Measurements from ENCODE around the gene PPT1. TPM values are rescaled to one million over a fixed set of nuclear protein-coding genes. Genes with fewer than 3 reads are reported as not detected.
A peak's percentile ranks its signal among the peaks of the same experiment; 100 is the strongest.

The PPT1 gene
- total RNA-seq, 1 donor from 2014 or later, result 84.2 TPM

GRCh38 chr1:40076895-40077312 is 20.1 kb downstream of the PPT1 start:
- Histone ChIP-seq H3K4me1 (no peaks in the 10 kb centered on the region), H3K9me3 (no peaks in the 10 kb centered on the region), H3K4me3 (no peak overlapping the region), H3K36me3 (peaks cover 40 to 55% of the 10 kb centered on the region in 2 donors), H3K27ac (peak overlapping the region in 1 of 2 donors; percentile 50), H3K27me3 (no peaks in the 10 kb centered on the region)
- TF ChIP-seq CTCF (IDR thresholded peaks at IDR 0.05), result no peak
- no peak for DNase-seq (ENCODE audit: low spot score in 2 of 2)
- intact Hi-C loops (cut with DNase I), result no loop called here

- TF ChIP-seq CTCF (IDR thresholded peaks at IDR 0.05), result no peak
- H3K36me3 ChIP-seq, result peaks cover 56 to 71% of the 10 kb centered on the region in 2 donors
- no peaks in the 10 kb centered on the region for H3K27me3 ChIP-seq
- no peaks in the 10 kb centered on the region for H3K9me3 ChIP-seq
- DNase-seq (ENCODE audit: low spot score in 2 of 2), result no peak
- intact Hi-C loops (cut with DNase I), result no loop called here
- no peak overlapping the region for H3K27ac ChIP-seq
- no peaks in the 10 kb centered on the region for H3K4me1 ChIP-seq
- no peak overlapping the region for H3K4me3 ChIP-seq
Measured at GRCh38 chr1:40075266-40075665, 21.8 kb downstream of the PPT1 start.

DNA sequence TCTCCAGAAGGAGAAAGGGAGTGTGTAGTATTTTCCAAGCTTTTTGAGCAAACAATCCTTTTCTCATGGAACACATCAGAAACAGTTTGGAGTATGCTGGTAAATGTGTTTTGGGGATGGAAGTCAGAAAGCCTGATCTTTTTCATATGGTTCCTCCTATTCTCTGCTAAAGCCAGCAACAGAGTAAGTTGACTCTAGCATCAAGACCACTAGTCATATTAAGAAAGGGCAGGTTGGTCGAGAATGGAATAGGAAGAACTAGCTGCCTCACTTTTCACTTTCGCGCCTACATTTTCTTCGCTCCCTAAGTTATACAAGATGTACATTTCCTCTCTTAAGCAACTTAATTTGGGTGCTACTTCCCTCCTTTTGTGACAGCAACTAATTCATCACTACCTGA is 24.0 kb downstream of the PPT1 start:
- DNase-seq (ENCODE audit: low spot score in 2 of 2), result no peak
- no peaks in the 10 kb centered on the region for H3K4me1 ChIP-seq
- H3K27me3 ChIP-seq, result no peaks in the 10 kb centered on the region
- H3K4me3 ChIP-seq, result no peak overlapping the region
- TF ChIP-seq CTCF (IDR thresholded peaks at IDR 0.05), result no peak
- intact Hi-C loops (cut with DNase I), result no loop called here
- peaks cover 60 to 78% of the 10 kb centered on the region in 2 donors for H3K36me3 ChIP-seq
- no peak overlapping the region for H3K27ac ChIP-seq
- no peaks in the 10 kb centered on the region for H3K9me3 ChIP-seq

GRCh38 chr1:40072142-40072541 is 24.9 kb downstream of the PPT1 start:
- intact Hi-C loops (cut with DNase I), result no loop called here
- Histone ChIP-seq H3K36me3 (peaks cover 68 to 87% of the 10 kb centered on the region in 2 donors), H3K27ac (no peak overlapping the region), H3K9me3 (no peaks in the 10 kb centered on the region), H3K4me1 (no peaks in the 10 kb centered on the region), H3K27me3 (no peaks in the 10 kb centered on the region), H3K4me3 (no peak overlapping the region)
- no peak for TF ChIP-seq CTCF (IDR thresholded peaks at IDR 0.05)
- DNase-seq (ENCODE audit: low spot score in 2 of 2), result no peak

GRCh38 chr1:40067851-40068250 is 29.2 kb downstream of the PPT1 start:
- Histone ChIP-seq H3K36me3 (peaks cover 97 to 99% of the 10 kb centered on the region in 2 donors), H3K4me3 (no peak overlapping the region), H3K4me1 (no peaks in the 10 kb centered on the region), H3K27me3 (no peaks in the 10 kb centered on the region), H3K27ac (no peak overlapping the region), H3K9me3 (no peaks in the 10 kb centered on the region)
- intact Hi-C loops (cut with DNase I), result no loop called here
- no peak for TF ChIP-seq CTCF (IDR thresholded peaks at IDR 0.05)
- DNase-seq (ENCODE audit: low spot score in 2 of 2), result no peak

- Histone ChIP-seq H3K9me3 (no peaks in the 10 kb centered on the region), H3K36me3 (peaks cover 97 to 98% of the 10 kb centered on the region in 2 donors), H3K27me3 (no peaks in the 10 kb centered on the region), H3K4me3 (no peak overlapping the region), H3K4me1 (no peaks in the 10 kb centered on the region), H3K27ac (no peak overlapping the region)
- no peak for TF ChIP-seq CTCF (IDR thresholded peaks at IDR 0.05)
- intact Hi-C loops (cut with DNase I), result no loop called here
- DNase-seq (ENCODE audit: low spot score in 2 of 2), result no peak
Measured at GRCh38 chr1:40067023-40067422, 30.0 kb downstream of the PPT1 start.
